ENCODE data around the gene GAN.
"Not testable (repeated sequence)": the region's sequence is repeated elsewhere in the genome, so short reads cannot be mapped to it uniquely, and the experiment has no call there.

GAN gene

GRCh38 chr16:81307770-81308169 is 7.0 kb upstream of the GAN start:
- DNase-seq (ENCODE audit: low read depth), result no peak

GRCh38 chr16:81310045-81310644 is 4.6 kb upstream of the GAN start:
- no peak for DNase-seq (ENCODE audit: low read depth)

- no peak for DNase-seq (ENCODE audit: low read depth)
Observed at GRCh38 chr16:81311762-81312161, 3.0 kb upstream of the GAN start.

GRCh38 chr16:81313701-81314602 is 810 bp upstream of the GAN start:
- no peak for DNase-seq (ENCODE audit: low read depth)

GRCh38 chr16:81315271-81316175 is 761 bp downstream of the GAN start:
- DNase-seq (ENCODE audit: low read depth), result peak; percentile 33

DNA sequence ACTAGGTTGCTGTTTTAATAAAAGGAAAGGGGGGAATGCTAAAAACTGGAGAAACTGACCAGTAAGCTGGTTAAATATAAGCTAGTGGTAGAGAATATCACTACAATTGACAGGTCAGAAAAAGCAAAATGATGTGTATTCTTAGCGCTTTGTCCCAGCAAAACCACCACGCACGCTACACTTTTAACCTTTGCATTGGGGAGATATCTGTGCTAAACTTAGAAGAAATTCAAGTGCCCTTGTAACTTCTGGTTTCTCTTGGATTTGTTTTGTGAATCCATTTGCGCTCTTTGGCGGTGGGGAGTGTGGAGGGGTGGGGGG is 1.4 kb downstream of the GAN start:
- DNase-seq (ENCODE audit: low read depth), result no peak

GRCh38 chr16:81318711-81319110 is 3.9 kb downstream of the GAN start:
- no peak for DNase-seq (ENCODE audit: low read depth)

DNA sequence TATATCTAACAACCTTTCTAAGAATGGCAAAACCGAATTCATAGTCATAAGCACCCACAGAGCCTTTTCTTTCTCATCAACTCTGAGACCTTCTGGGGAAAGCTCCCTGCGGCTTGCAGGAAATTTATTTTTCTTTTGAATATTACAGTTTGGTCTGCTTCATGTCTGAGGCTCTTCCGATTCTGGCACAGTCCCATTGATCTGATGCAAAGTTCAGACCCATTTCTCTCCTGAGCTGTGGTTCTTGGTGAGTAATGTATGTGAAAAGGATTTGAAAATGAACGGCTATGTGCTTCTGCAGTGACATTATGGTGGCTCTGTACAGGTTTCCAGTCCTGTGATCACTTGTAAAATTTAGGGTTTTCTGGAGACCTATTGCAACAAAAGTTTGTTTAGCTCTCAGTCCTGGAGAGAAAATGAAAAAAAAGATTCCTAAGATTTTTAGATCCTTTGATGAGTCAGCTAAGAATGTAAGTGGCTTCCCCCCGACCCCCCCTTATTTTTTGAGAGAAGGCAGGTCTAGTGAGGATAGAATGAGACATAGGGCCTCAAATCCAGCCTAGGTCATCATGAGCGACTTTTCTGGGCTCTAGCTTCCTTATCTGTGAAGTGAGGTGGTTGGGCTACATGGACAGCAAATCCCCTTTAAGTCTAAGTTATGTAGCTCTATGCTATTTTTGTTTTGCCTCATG is 4.6 kb downstream of the GAN start:
- no peak for DNase-seq (ENCODE audit: low read depth)

- DNase-seq (ENCODE audit: low read depth), result no peak
Observed at GRCh38 chr16:81321039-81321438, 6.3 kb downstream of the GAN start.

DNA sequence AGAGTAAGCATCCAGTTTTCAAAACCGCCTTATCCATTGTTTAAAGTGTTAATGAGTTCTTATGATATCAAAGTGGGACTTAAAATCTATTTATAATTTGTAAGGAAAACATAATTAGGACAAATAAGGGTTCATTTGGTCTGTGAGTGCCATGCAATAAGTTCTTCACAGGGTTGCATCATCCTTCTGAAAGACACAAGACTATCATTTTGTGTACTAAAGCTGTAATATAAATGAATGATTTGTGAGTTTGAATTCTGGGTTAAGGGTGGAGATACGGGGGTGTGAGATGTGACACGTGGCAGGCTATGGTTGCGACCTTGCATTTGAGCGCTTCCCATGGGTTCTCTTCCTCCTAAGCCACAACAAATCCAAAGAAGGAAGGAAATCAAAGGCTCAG is 6.8 kb downstream of the GAN start:
- no peak for DNase-seq (ENCODE audit: low read depth)

DNA sequence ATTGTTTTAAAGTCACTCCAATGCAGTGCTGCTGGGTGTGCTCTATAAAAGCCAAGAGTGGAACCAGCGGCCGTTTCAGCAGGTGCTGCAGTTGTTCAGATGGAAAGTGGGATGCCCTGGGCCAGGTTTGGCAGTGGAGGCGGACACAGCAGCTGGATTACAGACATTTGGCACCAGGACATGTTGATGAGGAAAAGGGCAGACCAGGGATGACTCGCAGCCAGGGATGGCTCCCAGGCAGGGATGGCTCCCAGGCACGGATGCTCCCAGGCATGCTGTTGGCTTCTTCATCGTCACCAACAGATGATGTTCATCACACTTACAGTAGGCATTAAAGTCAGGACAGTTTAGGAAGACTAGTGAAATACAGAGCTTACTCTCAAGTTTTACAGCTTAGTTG is 10.0 kb downstream of the GAN start:
- no peak for DNase-seq (ENCODE audit: low read depth)

DNA sequence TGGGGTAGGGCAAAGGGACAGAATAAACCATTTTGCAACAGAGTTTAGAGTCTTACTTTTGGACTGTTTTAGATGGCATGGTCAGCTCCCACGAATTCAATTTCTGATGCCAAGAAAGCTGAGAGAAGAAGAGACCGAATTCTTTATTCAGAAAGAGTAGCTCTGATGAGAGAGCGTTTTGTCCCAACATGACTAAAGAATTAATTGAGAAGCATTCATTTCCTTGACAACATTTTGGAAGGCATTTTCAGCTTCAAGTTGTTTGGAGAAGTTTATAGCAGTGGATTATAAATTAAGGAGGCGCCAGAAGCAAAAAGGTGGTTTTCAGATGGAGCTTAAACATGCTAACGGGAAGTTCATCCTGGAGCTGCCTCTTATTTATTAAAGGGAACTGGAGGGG is 12.2 kb downstream of the GAN start:
- DNase-seq (ENCODE audit: low read depth), result no peak

- no peak for DNase-seq (ENCODE audit: low read depth)
Observed at GRCh38 chr16:81327447-81328196, 12.9 kb downstream of the GAN start.

GRCh38 chr16:81329947-81330346 is 15.2 kb downstream of the GAN start:
- DNase-seq (ENCODE audit: low read depth), result no peak

DNA sequence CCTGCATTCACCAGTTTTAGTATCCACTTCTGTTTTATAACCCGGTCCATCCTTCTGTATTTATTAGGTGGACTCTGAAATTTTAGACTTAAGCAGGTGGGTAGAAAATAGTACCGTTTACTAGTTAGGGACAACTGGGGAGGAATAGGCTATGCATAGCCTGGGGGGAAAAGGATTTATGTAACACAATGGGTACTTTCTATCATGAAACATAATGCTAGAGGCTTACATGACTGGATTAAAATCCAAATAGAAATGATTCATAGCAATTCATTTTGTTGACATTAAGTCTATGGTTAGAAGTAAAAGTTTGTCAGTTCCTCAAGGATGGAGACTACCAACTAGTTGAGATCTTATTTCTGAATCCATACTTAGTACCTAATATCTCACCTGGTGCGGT is 18.6 kb downstream of the GAN start:
- no peak for DNase-seq (ENCODE audit: low read depth)

DNA sequence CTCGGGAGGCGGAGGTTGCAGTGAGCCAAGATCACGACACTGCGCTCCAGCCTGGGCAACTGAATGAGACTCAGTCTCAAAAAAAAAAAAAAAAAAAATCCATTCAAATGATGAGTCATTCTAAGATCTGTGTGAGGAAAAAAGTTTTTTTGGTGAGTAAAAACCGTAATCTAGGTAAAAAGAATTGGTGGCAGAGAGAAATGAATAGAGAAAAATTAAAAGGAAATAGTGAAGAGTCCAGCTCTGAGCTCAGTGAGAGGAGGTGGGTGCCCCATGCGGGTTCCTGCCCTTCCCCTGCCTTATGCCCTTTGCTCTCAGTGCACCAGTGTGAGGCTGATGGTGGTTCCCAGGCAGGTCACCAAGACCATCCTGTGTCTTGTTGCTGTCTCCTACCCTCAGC is 20.9 kb downstream of the GAN start:
- DNase-seq (ENCODE audit: low read depth), result no peak

DNA sequence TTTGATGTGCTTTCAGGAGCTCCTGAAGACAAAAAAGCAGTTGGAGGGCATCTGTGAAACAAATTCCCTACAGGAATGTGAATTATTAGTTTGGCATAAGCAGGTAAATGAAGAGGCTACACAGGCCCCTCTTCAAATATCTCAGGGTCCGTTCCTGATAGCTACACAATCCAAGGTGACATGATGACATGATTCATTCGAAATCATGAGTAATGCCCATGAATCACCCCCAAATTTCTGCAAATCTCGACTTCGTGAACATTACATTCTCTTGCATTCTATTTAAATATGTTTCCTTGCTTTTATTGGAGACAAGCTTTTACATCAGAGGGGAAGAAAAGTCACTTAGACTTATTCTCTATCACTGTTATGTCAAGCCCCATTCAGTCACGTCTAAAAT is 22.3 kb downstream of the GAN start:
- no peak for DNase-seq (ENCODE audit: low read depth)

DNA sequence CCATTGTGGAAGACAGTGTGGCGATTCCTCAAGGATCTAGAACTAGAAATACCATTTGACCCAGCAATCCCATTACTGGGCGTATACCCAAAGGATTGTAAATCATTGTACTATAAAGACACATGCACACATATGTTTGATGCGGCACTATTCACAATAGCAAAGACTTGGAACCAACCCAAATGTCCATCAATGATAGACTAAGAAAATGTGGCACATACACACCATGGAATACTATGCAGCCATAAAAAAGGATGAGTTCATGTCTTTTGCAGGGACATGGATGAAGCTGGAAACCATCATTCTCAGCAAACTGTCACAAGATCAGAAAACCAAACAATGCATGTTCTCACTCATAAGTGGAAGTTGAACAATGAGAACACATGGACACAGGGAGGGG is 30.4 kb downstream of the GAN start:
- not testable (repeated sequence) for DNase-seq (ENCODE audit: low read depth)

DNA sequence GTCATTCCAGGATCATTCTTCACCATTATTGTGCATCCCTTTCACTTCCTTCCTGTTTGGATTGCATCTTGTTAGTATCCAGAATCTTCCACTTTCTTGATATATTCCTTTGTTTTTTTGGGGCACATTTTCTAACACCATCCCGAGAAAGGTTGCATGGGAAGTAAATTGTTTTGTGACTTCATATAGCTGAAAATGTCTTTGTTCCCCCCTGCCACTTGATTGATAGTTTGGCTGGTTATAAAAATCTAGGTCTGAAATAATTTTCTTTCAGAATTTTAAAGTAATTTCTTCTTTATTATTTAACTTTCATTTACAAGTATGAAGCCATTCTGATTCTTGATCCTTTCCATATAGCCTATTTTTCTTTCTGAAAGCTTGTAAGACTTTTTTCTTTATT is 32.7 kb downstream of the GAN start:
- no peak for DNase-seq (ENCODE audit: low read depth)

GRCh38 chr16:81349608-81350305 is 35.0 kb downstream of the GAN start:
- no peak for DNase-seq (ENCODE audit: low read depth)

- no peak for DNase-seq (ENCODE audit: low read depth)
Observed at GRCh38 chr16:81350306-81350615, 35.5 kb downstream of the GAN start.

Measured in activated T-helper 9 cell treated with anti-CD3 and anti-CD28 coated beads, Interleukin-2, amount 50 U/mL, for 16 hours (primary cell).